Mucosa of rectum (tissue), 2 donors: ENCODE measurements around the gene ACVR1B.

ENCODE experiments used
- H3K27ac ChIP-seq, 2 donors: one replicate each; pipeline ENCODE4 v1.7.0; 2013; ENCODE audit warnings: inconsistent platforms in 2 of 2, low read depth in 2 of 2, low read length in 2 of 2
- H3K27me3 ChIP-seq, 2 donors: one replicate each; pipeline ENCODE4 v1.7.0; 2013; ENCODE audit warnings: low read length in 2 of 2; ENCODE audit not compliant: control insufficient read depth in 2 of 2, insufficient read depth in 2 of 2
- H3K36me3 ChIP-seq, 2 donors: one replicate each; pipeline ENCODE4 v1.7.0; 2013; ENCODE audit warnings: low read length in 2 of 2; ENCODE audit not compliant: control insufficient read depth in 2 of 2, insufficient read depth in 2 of 2
- H3K4me1 ChIP-seq, 2 donors: one replicate each; pipeline ENCODE4 v1.7.0; 2013; ENCODE audit warnings: low read length in 2 of 2, mild to moderate bottlenecking in 1 of 2; ENCODE audit not compliant: control insufficient read depth in 2 of 2, insufficient read depth in 2 of 2
- H3K4me3 ChIP-seq, 2 donors: one replicate each; pipeline ENCODE4 v1.7.0; 2013; ENCODE audit warnings: low read length in 2 of 2
- H3K9ac ChIP-seq, 2 donors: one replicate each; pipeline ENCODE4 v1.7.0; 2013; ENCODE audit warnings: low read length in 2 of 2, low read depth in 1 of 2, mild to moderate bottlenecking in 1 of 2
- H3K9me3 ChIP-seq, 2 donors: one replicate each; pipeline ENCODE4 v1.7.0; 2013; ENCODE audit warnings: low read length in 2 of 2; ENCODE audit not compliant: control insufficient read depth in 2 of 2
- donor health status: healthy.
- donor health status: Normal muscosa, but diverticular disease.

ACVR1B gene

DNA sequence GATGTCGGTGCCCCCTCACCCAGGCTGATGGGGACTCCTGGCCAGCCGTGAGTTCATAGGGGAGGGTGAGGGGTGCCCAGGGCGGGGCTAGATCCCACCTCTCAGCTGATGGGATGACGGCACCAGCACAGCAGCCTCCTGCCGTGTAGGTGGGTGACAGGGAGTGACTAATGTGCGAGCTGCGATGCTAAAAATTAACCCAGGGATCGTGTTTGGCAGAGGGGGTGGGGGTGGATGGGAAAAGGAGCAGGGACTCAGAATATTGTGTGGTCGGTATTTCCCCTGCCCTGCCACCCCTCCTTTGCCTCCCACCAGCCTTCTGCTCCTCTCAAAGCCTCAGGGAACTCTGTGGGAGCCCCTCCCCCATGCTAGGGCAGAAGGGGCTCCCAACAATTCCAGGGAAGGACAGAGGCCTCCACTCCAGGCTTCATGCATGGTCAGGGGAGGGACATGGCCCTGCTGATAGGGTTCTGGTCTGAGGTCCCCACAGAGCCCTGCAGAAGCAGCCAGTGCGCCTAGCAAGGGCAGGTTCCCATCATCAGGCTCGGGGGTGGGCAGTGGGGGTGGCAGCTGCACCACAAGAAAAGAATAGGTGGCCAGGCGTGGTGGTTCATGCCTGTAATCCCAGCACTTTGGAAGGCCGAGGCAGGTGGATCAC, 67.7 kb downstream of the ACVR1B start:
- no peak overlapping the region for H3K4me3 ChIP-seq
- H3K9me3 ChIP-seq: no peaks in the 10 kb centered on the region

GRCh38 chr12:52020539-52021336, 69.2 kb downstream of the ACVR1B start:
- no peak overlapping the region for H3K27ac ChIP-seq
- H3K9ac ChIP-seq: no peak overlapping the region
- peaks cover 25 to 26% of the 10 kb centered on the region in 2 donors for H3K4me1 ChIP-seq
- no peaks in the 10 kb centered on the region for H3K9me3 ChIP-seq
- H3K36me3 ChIP-seq: no peaks in the 10 kb centered on the region
- no peak overlapping the region for H3K4me3 ChIP-seq
- peaks cover 5 to 6% of the 10 kb centered on the region in 2 donors for H3K27me3 ChIP-seq

More for the DNA sequence above, 67.7 kb downstream of the ACVR1B start:
- Histone ChIP-seq H3K27ac (no peak overlapping the region), H3K4me1 (peaks cover 13 to 14% of the 10 kb centered on the region in 2 donors), H3K9ac (no peak overlapping the region), H3K27me3 (peaks cover 6 to 9% of the 10 kb centered on the region in 2 donors), H3K36me3 (no peaks in the 10 kb centered on the region)

- Histone ChIP-seq H3K9ac (peak overlapping the region; percentile 52 to 71), H3K9me3 (no peaks in the 10 kb centered on the region), H3K27me3 (peaks cover 0 to 6% of the 10 kb centered on the region in 2 donors), H3K36me3 (no peaks in the 10 kb centered on the region), H3K4me3 (peak overlapping the region; percentile 73), H3K27ac (no peak overlapping the region), H3K4me1 (peaks cover 30% of the 10 kb centered on the region in 2 donors)
Measured at GRCh38 chr12:52022841-52023181, 71.3 kb downstream of the ACVR1B start.

- Histone ChIP-seq H3K4me3 (peak overlapping the region; percentile 73), H3K9me3 (no peaks in the 10 kb centered on the region), H3K9ac (peak overlapping the region; percentile 71 to 87), H3K36me3 (no peaks in the 10 kb centered on the region), H3K27me3 (peaks cover 0 to 6% of the 10 kb centered on the region in 2 donors), H3K4me1 (peaks cover 30% of the 10 kb centered on the region in 2 donors), H3K27ac (peak overlapping the region; percentile 96)
Measured at GRCh38 chr12:52023182-52023975, 71.9 kb downstream of the ACVR1B start.

- Histone ChIP-seq H3K27me3 (peaks cover 0 to 6% of the 10 kb centered on the region in 2 donors), H3K4me3 (peak overlapping the region; percentile 73), H3K9me3 (no peaks in the 10 kb centered on the region), H3K27ac (peak overlapping the region; percentile 96), H3K4me1 (peaks cover 30% of the 10 kb centered on the region in 2 donors), H3K9ac (peak overlapping the region; percentile 71 to 87), H3K36me3 (no peaks in the 10 kb centered on the region)
Measured at GRCh38 chr12:52023976-52024688, 72.6 kb downstream of the ACVR1B start.

DNA sequence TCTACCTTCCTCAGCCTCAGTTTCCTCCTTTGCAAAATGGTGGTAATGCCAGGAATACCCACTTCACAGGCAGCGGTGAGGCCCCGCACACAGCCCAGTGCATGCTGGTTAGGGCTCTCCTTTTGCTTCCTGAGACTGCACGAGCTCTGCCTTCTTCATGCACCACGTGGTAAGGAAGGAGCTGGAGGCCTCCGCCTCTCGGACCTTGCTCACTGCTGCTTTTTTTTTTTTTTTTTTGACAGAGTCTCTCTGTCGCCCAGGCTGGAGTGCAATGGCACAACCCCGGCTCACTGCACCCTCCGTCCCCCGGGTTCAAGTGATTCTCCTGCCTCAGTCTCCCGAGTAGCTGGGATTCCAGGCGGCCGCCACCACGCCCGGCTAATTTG, 73.3 kb downstream of the ACVR1B start:
- peak overlapping the region; percentile 73 for H3K4me3 ChIP-seq
- peak overlapping the region; percentile 96 for H3K27ac ChIP-seq
- H3K36me3 ChIP-seq: no peaks in the 10 kb centered on the region
- peak overlapping the region; percentile 86 to 87 for H3K9ac ChIP-seq
- H3K27me3 ChIP-seq: peaks cover 0 to 3% of the 10 kb centered on the region in 2 donors
- H3K4me1 ChIP-seq: peaks cover 30% of the 10 kb centered on the region in 2 donors
- no peaks in the 10 kb centered on the region for H3K9me3 ChIP-seq

- Histone ChIP-seq H3K36me3 (no peaks in the 10 kb centered on the region), H3K9ac (peak overlapping the region; percentile 86 to 87), H3K4me1 (peaks cover 26 to 27% of the 10 kb centered on the region in 2 donors), H3K9me3 (no peaks in the 10 kb centered on the region), H3K4me3 (peak overlapping the region in 1 of 2 donors; percentile 73), H3K27me3 (no peaks in the 10 kb centered on the region), H3K27ac (peak overlapping the region; percentile 96)
Measured at GRCh38 chr12:52026263-52026662, 74.8 kb downstream of the ACVR1B start.

DNA sequence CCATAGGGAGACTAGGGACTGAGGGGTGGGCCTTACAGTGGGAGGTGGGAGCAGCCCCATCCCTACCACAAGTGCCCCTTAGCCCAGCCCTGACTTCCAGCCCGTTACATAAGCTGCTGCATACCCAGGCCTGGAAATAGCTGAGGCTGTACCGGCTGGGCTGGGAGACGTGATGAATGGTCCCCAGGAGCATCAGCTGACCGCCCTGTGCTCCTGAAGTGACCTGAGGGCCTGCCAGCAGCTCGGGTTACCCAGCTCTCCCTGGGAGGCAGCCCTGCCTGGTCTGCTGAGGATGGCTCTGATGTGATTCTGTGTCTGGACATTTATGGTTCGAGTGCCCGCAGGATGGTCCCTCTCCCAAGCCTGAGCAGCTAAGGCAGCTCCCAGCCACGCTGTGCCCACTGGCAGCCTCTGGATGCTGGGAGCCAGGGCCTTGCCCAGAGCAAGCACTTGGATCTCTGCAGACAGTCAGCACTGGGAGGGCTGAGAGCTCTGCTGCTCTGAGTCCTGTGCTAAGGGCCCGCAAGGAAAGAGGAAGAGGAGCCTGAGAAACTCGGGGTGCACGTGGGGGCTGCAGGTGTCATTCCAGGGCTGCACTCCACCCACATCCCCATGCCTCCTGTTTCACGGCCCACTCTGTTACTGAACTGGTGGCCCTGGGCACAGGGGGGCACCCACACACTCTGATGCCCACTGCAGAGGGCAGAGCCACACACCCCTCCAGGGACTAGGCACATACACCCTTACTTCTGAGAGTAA, 75.8 kb downstream of the ACVR1B start:
- Histone ChIP-seq H3K9ac (no peak overlapping the region), H3K9me3 (no peaks in the 10 kb centered on the region), H3K36me3 (no peaks in the 10 kb centered on the region), H3K27me3 (no peaks in the 10 kb centered on the region), H3K4me3 (no peak overlapping the region), H3K4me1 (peaks cover 30% of the 10 kb centered on the region in 2 donors), H3K27ac (no peak overlapping the region)

DNA sequence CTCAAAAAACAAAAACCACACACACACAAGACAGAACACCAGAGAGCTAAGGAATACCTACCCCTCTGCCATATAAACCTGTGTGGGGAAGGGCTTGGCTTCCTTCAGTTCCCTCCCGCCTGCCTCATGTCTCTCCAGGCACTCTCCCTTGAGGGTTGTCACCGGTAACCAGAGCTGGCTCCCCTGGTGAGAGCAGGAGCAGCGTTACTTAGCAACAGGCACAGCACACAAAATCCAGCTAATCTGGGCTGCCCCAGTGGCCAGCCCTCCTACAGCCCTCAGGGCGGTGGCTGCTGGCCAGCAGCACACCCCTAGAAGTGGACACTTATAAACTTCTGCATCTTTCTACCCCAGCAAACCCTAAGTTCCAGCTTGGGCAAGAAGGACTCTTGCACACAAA, 78.2 kb downstream of the ACVR1B start:
- no peak overlapping the region for H3K9ac ChIP-seq
- no peak overlapping the region for H3K27ac ChIP-seq
- peaks cover 30 to 32% of the 10 kb centered on the region in 2 donors for H3K4me1 ChIP-seq

More for the DNA sequence above, 78.2 kb downstream of the ACVR1B start:
- Histone ChIP-seq H3K4me3 (no peak overlapping the region), H3K36me3 (no peaks in the 10 kb centered on the region), H3K27me3 (no peaks in the 10 kb centered on the region), H3K9me3 (no peaks in the 10 kb centered on the region)
